GM12874 (cell line): ENCODE data around the gene TMED7.

Experiments used
- TF ChIP-seq, protein P1 (sequence below): IDR thresholded peaks from 2 replicates; pipeline ENCODE4 v1.5.1; 2011; ENCODE audit warnings: low read depth, mild to moderate bottlenecking, control low read depth, low read length, moderate library complexity; ENCODE audit not compliant: insufficient read depth

The TMED7 gene

GRCh38 chr5:115626445-115626823 lies 598 bp upstream of the TMED7 start:
- TF ChIP-seq, protein P1, sequence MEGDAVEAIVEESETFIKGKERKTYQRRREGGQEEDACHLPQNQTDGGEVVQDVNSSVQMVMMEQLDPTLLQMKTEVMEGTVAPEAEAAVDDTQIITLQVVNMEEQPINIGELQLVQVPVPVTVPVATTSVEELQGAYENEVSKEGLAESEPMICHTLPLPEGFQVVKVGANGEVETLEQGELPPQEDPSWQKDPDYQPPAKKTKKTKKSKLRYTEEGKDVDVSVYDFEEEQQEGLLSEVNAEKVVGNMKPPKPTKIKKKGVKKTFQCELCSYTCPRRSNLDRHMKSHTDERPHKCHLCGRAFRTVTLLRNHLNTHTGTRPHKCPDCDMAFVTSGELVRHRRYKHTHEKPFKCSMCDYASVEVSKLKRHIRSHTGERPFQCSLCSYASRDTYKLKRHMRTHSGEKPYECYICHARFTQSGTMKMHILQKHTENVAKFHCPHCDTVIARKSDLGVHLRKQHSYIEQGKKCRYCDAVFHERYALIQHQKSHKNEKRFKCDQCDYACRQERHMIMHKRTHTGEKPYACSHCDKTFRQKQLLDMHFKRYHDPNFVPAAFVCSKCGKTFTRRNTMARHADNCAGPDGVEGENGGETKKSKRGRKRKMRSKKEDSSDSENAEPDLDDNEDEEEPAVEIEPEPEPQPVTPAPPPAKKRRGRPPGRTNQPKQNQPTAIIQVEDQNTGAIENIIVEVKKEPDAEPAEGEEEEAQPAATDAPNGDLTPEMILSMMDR = no peak

- TF ChIP-seq, protein P1 = no peak
Measured at GRCh38 chr5:115624994-115625393, 842 bp downstream of the TMED7 start.

DNA sequence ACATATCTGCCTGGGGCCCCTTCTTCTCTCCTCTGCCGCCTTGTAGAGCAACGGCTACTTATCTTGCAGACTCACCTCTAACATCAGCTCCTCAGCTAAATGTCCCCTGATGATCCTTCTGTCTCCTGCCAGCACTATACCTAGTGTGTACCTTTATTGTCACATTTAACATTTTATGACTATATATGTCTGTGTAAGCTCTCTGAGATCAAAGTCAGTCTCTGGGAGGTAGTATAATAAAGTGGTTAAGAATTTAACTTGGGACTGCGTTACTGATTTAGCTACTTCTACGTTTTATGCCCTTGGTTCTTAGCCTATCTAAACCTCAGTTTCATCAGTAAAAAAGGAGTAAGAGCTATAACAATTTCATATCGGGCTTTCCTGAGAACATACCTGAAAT lies 2.2 kb downstream of the TMED7 start:
- TF ChIP-seq, protein P1 = no peak

GRCh38 chr5:115621365-115621900 lies 4.4 kb downstream of the TMED7 start:
- TF ChIP-seq, protein P1 = no peak

DNA sequence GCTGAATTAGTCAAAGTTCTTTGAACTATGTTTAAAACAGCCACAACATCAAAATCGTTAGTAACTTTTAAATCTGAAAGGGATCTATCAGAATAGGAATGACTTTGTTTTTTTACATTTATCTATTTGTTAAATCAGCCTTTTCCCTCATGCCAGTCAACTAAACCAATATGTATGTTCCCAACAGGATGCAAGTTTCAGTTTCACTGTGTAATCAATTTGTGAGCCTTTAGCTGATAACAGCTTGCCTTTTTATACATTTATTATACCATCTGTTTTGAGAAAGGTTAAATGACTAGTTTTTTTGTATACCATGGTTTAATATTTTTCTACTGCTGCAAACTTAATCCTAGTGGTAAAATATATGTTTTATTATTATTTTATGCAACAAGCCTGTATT lies 8.9 kb downstream of the TMED7 start:
- TF ChIP-seq, protein P1 = no peak

GRCh38 chr5:115616472-115616871 lies 9.4 kb downstream of the TMED7 start:
- TF ChIP-seq, protein P1 = no peak

- TF ChIP-seq, protein P1 = no peak
Measured at GRCh38 chr5:115611873-115612272, 14.0 kb downstream of the TMED7 start.
